Transverse colon (tissue), 3 donors: ENCODE data around the gene BRI3BP.

Experiments
- CTCF ChIP-seq, 5 experiments: fragments of 200-600 bp in 3 of 5; fragments of 450-650 bp in 2 of 5; sonication (generic) in 3 of 5; IDR thresholded peaks; 1 replicate in 2 of 5; 2 replicates in 3 of 5; pipeline ENCODE4 v1.5.1; 2016 to 2017; ENCODE audit warnings: antibody characterized with exemption in 5 of 5, inconsistent platforms in 3 of 5, mild to moderate bottlenecking in 2 of 5, moderate library complexity in 1 of 5
- POLR2A ChIP-seq: fragments of 450-650 bp; IDR thresholded peaks from one replicate; pipeline ENCODE4 v1.6.1; 2016; ENCODE audit warnings: antibody characterized with exemption, mild to moderate bottlenecking, moderate library complexity

- no peak for TF ChIP-seq CTCF (IDR thresholded peaks at IDR 0.05)
- TF ChIP-seq POLR2A = no peak
These were observed 41.1 kb upstream of the BRI3BP start for GRCh38 chr12:124952295-124952694.
